Naive thymus-derived CD4-positive, alpha-beta T cell (primary cell): ENCODE results near the gene PFDN1. TPM values are rescaled to one million over a fixed set of nuclear protein-coding genes. Genes with fewer than 3 reads are reported as not detected.

ENCODE experiments used
- ATAC-seq: fragments of 150-1000 bp; cut with Tn5 transposase; 2 replicates; pipeline ENCODE4 v1.10.0; 2021; ENCODE audit warnings: mild to moderate bottlenecking, moderate library complexity
- CTCF ChIA-PET: fragments of 350-600 bp; sonication (Branson Sonifier 250); formaldehyde crosslinking; loops from one replicate; lab custom pipeline; 2021; ENCODE audit warnings: antibody characterized with exemption; lab: Charles Lee
- POLR2A ChIA-PET: fragments of 350-600 bp; sonication (Branson Sonifier 250); formaldehyde crosslinking; loops from one replicate; lab custom pipeline; 2021; ENCODE audit warnings: antibody characterized with exemption, inconsistent platforms; lab: Charles Lee
- DNase-seq, 9 donors: peaks; one replicate each; pipeline versions ENCODE4 v3.0.0 to v3.0.0-alpha.2; 2020 to 2022; ENCODE audit warnings: mixed read lengths in 1 of 9
- H3K27ac ChIP-seq: one replicate; pipeline ENCODE4 v1.7.0; 2013; ENCODE audit warnings: mild to moderate bottlenecking, low read depth, low read length, moderate library complexity
- H3K27me3 ChIP-seq, 2 donors: one replicate each; pipeline ENCODE4 v1.7.0; 2013; ENCODE audit warnings: low read length in 2 of 2, mild to moderate bottlenecking in 2 of 2, moderate library complexity in 2 of 2; ENCODE audit not compliant: control insufficient read depth in 2 of 2, insufficient read depth in 2 of 2
- H3K36me3 ChIP-seq, 3 experiments: 1 replicate in 2 of 3; 2 replicates in 1 of 3; pipeline ENCODE4 v1.7.0; 2013; ENCODE audit warnings: low read length in 3 of 3, mild to moderate bottlenecking in 3 of 3, moderate library complexity in 1 of 3; ENCODE audit not compliant: insufficient read depth in 3 of 3, control insufficient read depth in 2 of 3
- H3K4me1 ChIP-seq, 2 donors: one replicate each; pipeline ENCODE4 v1.7.0; 2013; ENCODE audit warnings: low read length in 2 of 2, mild to moderate bottlenecking in 2 of 2, moderate library complexity in 1 of 2; ENCODE audit not compliant: control insufficient read depth in 2 of 2, insufficient read depth in 2 of 2
- H3K4me3 ChIP-seq: 2 replicates; pipeline ENCODE4 v1.7.0; 2013; ENCODE audit warnings: mild to moderate bottlenecking, low read length
- H3K9me3 ChIP-seq, 3 experiments: 1 replicate in 2 of 3; 2 replicates in 1 of 3; pipeline ENCODE4 v1.7.0; 2013; ENCODE audit warnings: low read length in 3 of 3; ENCODE audit not compliant: control insufficient read depth in 2 of 3
- H3K27ac Mint-ChIP-seq, 9 donors: one replicate each; pipeline ENCODE4 v1.8.0; 2020 to 2022; ENCODE audit warnings: mixed read lengths in 9 of 9, mild to moderate bottlenecking in 8 of 9, moderate library complexity in 5 of 9, inconsistent platforms in 2 of 9
- H3K27me3 Mint-ChIP-seq, 5 donors: one replicate each; pipeline ENCODE4 v1.8.0; 2021 to 2022; ENCODE audit warnings: mixed read lengths in 5 of 5, mild to moderate bottlenecking in 1 of 5
- H3K36me3 Mint-ChIP-seq, 5 donors: one replicate each; pipeline ENCODE4 v1.8.0; 2020 to 2022; ENCODE audit warnings: mixed read lengths in 5 of 5, mild to moderate bottlenecking in 3 of 5, inconsistent platforms in 1 of 5
- H3K4me1 Mint-ChIP-seq, 7 donors: one replicate each; pipeline ENCODE4 v1.8.0; 2020 to 2022; ENCODE audit warnings: mixed read lengths in 7 of 7, mild to moderate bottlenecking in 3 of 7, inconsistent platforms in 1 of 7
- H3K4me3 Mint-ChIP-seq, 10 donors: one replicate each; pipeline ENCODE4 v1.8.0; 2020 to 2022; ENCODE audit warnings: mild to moderate bottlenecking in 10 of 10, mixed read lengths in 10 of 10, moderate library complexity in 6 of 10, inconsistent platforms in 2 of 10
- H3K9me3 Mint-ChIP-seq, 11 donors: one replicate each; pipeline ENCODE4 v1.8.0; 2020 to 2022; ENCODE audit warnings: mixed read lengths in 11 of 11, mild to moderate bottlenecking in 4 of 11, inconsistent platforms in 1 of 11, moderate library complexity in 1 of 11
- intact Hi-C, 2 donors: fragments of 100-400 bp; cut with micrococcal nuclease; formaldehyde crosslinking; loops; one replicate each; pipeline ENCODE4 v1.15.1; 2023
- polyA plus RNA-seq, 2 donors: library from polyadenylated mRNA; unstranded; fragments of 300-500 nt; fragmentation: Illumina TruSeq; gene quantifications; one replicate each; pipeline ENCODE4 v1.2.3, GENCODE V29; 2021
- total RNA-seq, 6 experiments: library from RNA in 5 of 6; stranded (reverse) in 5 of 6; gene quantifications; 1 replicate in 5 of 6; 2 replicates in 1 of 6; pipeline ENCODE4 v1.2.3 and lab custom pipeline; 2021 to 2026

Gene PFDN1
- total and polyA plus RNA-seq, 7 experiments from 2014 or later = 24.8 to 139 (median 37.2) TPM

DNA sequence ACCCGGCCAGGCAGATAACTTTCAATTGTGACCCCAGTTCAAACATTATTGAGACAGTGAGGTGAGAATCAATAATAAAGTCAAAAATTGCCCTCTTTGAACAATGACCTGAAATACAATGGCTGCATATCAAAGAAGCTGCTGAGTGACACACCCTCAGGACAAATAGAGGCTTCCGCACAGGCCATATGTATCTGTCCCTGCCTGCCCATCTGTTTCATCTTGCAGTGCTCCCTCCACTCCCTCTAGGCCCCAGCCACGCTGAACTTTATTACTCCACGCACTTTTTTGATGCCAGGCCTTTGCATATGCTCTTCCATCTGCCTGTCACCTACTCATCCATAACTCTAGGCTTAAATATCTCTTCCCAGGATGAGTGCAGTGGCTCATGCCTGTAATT is 15.9 kb upstream of the PFDN1 start:
- intact Hi-C loops = no loop called here
- no peak for DNase-seq
- no peak for ATAC-seq
- H3K27me3 Mint-ChIP-seq = no peaks in the 10 kb centered on the region
- no peak overlapping the region for H3K27ac Mint-ChIP-seq
- no peak overlapping the region for H3K4me3 Mint-ChIP-seq
- no peaks in the 10 kb centered on the region for H3K36me3 ChIP-seq
- no peaks in the 10 kb centered on the region for H3K27me3 ChIP-seq
- POLR2A ChIA-PET = no interaction called here
- no peak overlapping the region for H3K4me3 ChIP-seq
- CTCF ChIA-PET = interaction anchor here (0.6 kb wide), 1 partner anchor 180 kb away, joined by 3 read pairs; no protein-coding TSS in a partner anchor
- H3K36me3 Mint-ChIP-seq = peaks cover 0 to 4% (median 0%) of the 10 kb centered on the region in 5 donors
- peaks cover 0 to 7% (median 0%) of the 10 kb centered on the region in 7 donors for H3K4me1 Mint-ChIP-seq
- no peaks in the 10 kb centered on the region for H3K4me1 ChIP-seq
- no peaks in the 10 kb centered on the region for H3K9me3 Mint-ChIP-seq
- H3K27ac ChIP-seq = no peak overlapping the region
- H3K9me3 ChIP-seq = no peaks in the 10 kb centered on the region

DNA sequence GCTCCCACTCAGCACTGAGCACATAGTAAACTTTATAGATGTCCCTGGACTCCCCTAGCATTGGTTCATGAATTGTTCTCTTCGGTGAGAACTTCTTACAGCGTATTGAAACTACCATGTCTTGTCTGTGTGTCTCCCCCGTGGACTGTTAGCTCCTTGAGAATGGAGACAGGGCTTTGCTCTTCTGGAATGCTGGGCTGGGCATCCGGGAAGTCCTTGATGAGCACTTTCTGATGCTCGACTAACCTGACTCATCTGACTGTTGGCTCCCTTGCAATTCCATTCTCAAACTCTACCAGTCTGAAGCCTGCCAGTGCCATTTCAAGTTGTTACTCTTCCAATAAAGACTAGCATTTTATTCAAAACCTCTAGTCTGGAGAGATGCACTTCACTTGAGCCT is 15.0 kb upstream of the PFDN1 start:
- Mint-ChIP-seq H3K9me3 (no peaks in the 10 kb centered on the region), H3K36me3 (peaks cover 0 to 4% (median 0%) of the 10 kb centered on the region in 5 donors), H3K4me1 (peaks cover 0 to 7% (median 0%) of the 10 kb centered on the region in 7 donors), H3K27ac (no peak overlapping the region), H3K27me3 (no peaks in the 10 kb centered on the region), H3K4me3 (no peak overlapping the region)
- intact Hi-C loops = no loop called here
- no peak for ATAC-seq
- DNase-seq = no peak
- Histone ChIP-seq H3K9me3 (no peaks in the 10 kb centered on the region), H3K4me1 (no peaks in the 10 kb centered on the region), H3K27ac (no peak overlapping the region), H3K4me3 (no peak overlapping the region), H3K27me3 (no peaks in the 10 kb centered on the region), H3K36me3 (no peaks in the 10 kb centered on the region)
- ChIA-PET CTCF (interaction anchor here (0.6 kb wide), 1 partner anchor 180 kb away, joined by 3 read pairs; no protein-coding TSS in a partner anchor), POLR2A (no interaction called here)

DNA sequence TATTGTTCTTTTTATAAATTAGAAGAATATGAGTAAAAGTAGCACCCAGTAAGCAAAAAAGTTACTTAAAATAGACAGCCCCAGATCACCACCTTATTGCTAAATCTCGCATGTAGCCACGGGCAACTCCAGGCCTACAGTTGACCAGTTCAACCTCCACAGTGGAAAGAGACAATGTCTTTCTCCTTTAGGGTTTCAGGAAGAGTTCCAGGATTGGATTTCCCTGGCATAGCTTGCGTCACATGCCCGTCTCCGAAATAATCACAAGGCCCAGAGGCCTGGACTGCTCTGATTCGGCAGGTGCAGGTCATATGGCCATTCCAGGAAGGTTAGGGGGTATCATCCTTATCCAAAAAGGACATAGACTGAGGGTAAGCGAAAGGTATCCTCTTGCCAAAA is 9.9 kb upstream of the PFDN1 start:
- no peaks in the 10 kb centered on the region for H3K36me3 Mint-ChIP-seq
- peaks cover 0 to 13% (median 0%) of the 10 kb centered on the region in 7 donors for H3K4me1 Mint-ChIP-seq
- H3K9me3 ChIP-seq = no peaks in the 10 kb centered on the region
- H3K4me3 Mint-ChIP-seq = no peak overlapping the region
- ChIA-PET POLR2A (no interaction called here), CTCF (interaction anchor here (0.6 kb wide), 1 partner anchor 39 kb away, joined by 3 read pairs; no protein-coding TSS in a partner anchor)
- no peaks in the 10 kb centered on the region for H3K9me3 Mint-ChIP-seq
- intact Hi-C loops = no loop called here
- H3K27ac Mint-ChIP-seq = no peak overlapping the region
- H3K36me3 ChIP-seq = no peaks in the 10 kb centered on the region
- no peak for DNase-seq
- H3K27me3 ChIP-seq = no peaks in the 10 kb centered on the region
- no peak overlapping the region for H3K4me3 ChIP-seq
- ATAC-seq = no peak
- no peak overlapping the region for H3K27ac ChIP-seq
- H3K4me1 ChIP-seq = no peaks in the 10 kb centered on the region
- H3K27me3 Mint-ChIP-seq = peaks cover 0 to 10% (median 3%) of the 10 kb centered on the region in 5 donors

DNA sequence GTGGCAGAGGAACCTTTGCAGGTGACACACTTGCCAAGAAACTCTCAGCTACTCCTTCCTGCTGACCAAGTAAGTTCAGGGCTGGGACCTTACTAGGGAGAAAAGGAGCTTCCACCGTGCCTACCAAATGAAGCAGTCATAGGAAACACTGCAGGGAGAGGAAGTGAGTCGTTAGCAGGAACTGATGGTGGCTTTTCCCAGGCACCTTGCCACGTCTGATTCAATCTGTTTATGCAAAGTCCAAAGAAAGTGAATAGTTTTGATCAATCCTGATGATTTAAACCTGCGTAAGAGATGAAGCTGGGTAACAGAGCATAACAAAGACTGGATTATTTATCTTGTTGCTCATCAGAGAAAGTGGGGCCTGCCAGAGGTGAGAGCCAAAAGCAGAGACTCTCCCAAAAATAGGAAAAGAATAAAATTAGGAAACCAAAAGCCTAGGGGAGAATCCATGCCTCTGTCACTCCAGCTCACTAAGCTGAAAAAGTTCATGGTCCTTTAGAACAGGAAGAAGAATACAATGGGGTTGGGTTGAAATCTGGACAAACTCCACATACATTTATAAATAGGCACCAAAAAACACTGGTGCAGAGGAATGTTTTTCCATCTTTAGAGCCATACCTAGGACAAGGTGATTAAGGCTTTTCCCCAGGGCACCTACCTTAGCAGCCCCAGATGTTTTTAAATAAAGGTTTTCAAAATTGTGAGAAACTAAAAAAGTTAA is 9.3 kb upstream of the PFDN1 start:
- H3K4me1 Mint-ChIP-seq = peaks cover 0 to 13% (median 0%) of the 10 kb centered on the region in 7 donors
- Histone ChIP-seq H3K27ac (no peak overlapping the region), H3K36me3 (no peaks in the 10 kb centered on the region), H3K4me3 (no peak overlapping the region), H3K4me1 (no peaks in the 10 kb centered on the region), H3K27me3 (no peaks in the 10 kb centered on the region), H3K9me3 (no peaks in the 10 kb centered on the region)
- no peak overlapping the region for H3K27ac Mint-ChIP-seq
- POLR2A ChIA-PET = no interaction called here
- intact Hi-C loops = no loop called here
- H3K9me3 Mint-ChIP-seq = no peaks in the 10 kb centered on the region
- peaks cover 0 to 10% (median 3%) of the 10 kb centered on the region in 5 donors for H3K27me3 Mint-ChIP-seq
- peak; percentile 50 for ATAC-seq
- DNase-seq = no peak
- H3K4me3 Mint-ChIP-seq = peak overlapping the region in 1 of 10 donors; percentile 1
- no peaks in the 10 kb centered on the region for H3K36me3 Mint-ChIP-seq
- CTCF ChIA-PET = interaction anchor here (0.6 kb wide), 1 partner anchor 40 kb away, joined by 3 read pairs; no protein-coding TSS in a partner anchor

DNA sequence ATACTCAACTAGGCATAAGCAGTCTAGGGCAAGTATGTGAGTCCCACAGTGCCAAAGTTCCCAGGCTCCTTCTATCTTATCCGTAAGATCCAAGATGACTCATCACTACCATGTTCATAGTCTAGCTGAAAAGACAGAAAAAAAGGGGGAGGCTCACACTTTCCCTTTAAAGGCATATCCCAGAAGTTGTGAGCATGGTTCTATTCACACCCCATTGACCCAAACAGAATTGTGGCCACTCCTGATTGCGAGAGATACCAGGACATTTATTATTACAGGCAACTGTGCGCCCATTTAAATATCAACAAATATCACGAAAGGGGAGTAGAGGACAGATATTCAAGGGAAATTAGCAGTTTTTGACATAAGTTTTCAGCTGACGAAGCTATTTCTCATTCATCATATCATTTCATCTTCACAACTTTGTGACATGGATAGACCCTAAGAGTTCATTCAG is 8.1 kb upstream of the PFDN1 start:
- H3K27ac Mint-ChIP-seq = no peak overlapping the region
- H3K4me1 Mint-ChIP-seq = peaks cover 0 to 13% (median 0%) of the 10 kb centered on the region in 7 donors
- H3K4me3 Mint-ChIP-seq = no peak overlapping the region
- H3K36me3 Mint-ChIP-seq = no peaks in the 10 kb centered on the region
- H3K4me3 ChIP-seq = no peak overlapping the region
- ChIA-PET POLR2A (no interaction called here), CTCF (interaction anchor here (1.0 kb wide), 1 partner anchor 31 kb away, joined by 3 read pairs; no protein-coding TSS in a partner anchor)
- H3K27me3 Mint-ChIP-seq = peaks cover 0 to 10% (median 8%) of the 10 kb centered on the region in 5 donors
- H3K9me3 ChIP-seq = no peaks in the 10 kb centered on the region
- no peaks in the 10 kb centered on the region for H3K27me3 ChIP-seq
- DNase-seq (no peak), ATAC-seq (no peak)
- H3K4me1 ChIP-seq = no peaks in the 10 kb centered on the region
- intact Hi-C loops = no loop called here
- no peak overlapping the region for H3K27ac ChIP-seq
- no peaks in the 10 kb centered on the region for H3K9me3 Mint-ChIP-seq
- H3K36me3 ChIP-seq = no peaks in the 10 kb centered on the region

DNA sequence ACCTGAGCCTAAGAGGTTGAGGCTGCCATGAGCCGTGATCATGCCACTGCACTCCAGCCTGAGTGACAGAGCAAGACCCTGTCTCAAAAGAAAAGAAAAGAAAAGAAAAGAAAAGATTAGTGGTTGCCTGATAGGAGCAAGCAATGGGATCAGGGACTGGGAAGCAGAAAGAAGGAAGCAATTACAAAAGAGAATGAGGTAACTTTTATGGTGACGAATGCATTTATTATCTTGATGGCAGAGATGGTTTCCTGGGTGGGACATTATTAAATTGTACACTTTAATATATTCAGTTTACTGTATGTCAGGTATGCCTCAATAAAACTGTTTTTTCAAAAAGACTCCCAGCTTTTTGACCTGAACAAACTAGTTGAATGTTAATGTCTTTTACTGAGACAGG is 7.5 kb upstream of the PFDN1 start:
- no peaks in the 10 kb centered on the region for H3K9me3 Mint-ChIP-seq
- DNase-seq = no peak
- H3K4me1 ChIP-seq = no peaks in the 10 kb centered on the region
- H3K9me3 ChIP-seq = no peaks in the 10 kb centered on the region
- H3K4me1 Mint-ChIP-seq = peaks cover 0 to 13% (median 0%) of the 10 kb centered on the region in 7 donors
- no peak overlapping the region for H3K27ac Mint-ChIP-seq
- H3K27me3 ChIP-seq = no peaks in the 10 kb centered on the region
- H3K36me3 ChIP-seq = no peaks in the 10 kb centered on the region
- ChIA-PET POLR2A (no interaction called here), CTCF (interaction anchor here (1.0 kb wide), 1 partner anchor 32 kb away, joined by 3 read pairs; no protein-coding TSS in a partner anchor)
- no peak overlapping the region for H3K4me3 ChIP-seq
- peaks cover 0 to 15% (median 9%) of the 10 kb centered on the region in 5 donors for H3K27me3 Mint-ChIP-seq
- no peak overlapping the region for H3K4me3 Mint-ChIP-seq
- intact Hi-C loops = no loop called here
- ATAC-seq = no peak
- no peak overlapping the region for H3K27ac ChIP-seq
- H3K36me3 Mint-ChIP-seq = no peaks in the 10 kb centered on the region
